GM12801 (cell line): ENCODE data around the gene NCKAP5.

ENCODE experiments used
- CTCF ChIP-seq: IDR thresholded peaks from one replicate; pipeline ENCODE4 v1.5.1; 2011; ENCODE audit warnings: control low read depth; ENCODE audit not compliant: insufficient read length; ENCODE audit errors: extremely low read depth

Gene NCKAP5

DNA sequence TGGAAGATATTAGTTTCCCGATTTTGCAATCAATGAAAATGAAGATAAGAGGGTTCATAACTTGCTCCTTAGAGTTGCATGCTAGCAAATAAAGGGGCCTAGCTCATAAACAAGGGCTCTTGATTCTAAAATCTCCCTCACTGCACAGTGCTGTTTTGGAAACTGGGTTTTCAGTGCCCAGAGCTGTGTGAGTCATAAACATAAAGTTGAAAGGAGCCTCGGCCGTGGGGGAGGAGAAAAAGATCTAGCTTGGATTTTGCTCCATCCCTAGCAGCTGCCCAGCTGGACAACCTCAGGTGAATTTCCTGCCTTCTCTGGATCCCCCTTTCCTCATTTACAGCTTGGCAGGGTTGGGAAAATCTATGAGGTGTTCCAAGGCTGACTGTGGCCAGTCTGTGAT is 940.7 kb downstream of the NCKAP5 start:
- no peak for TF ChIP-seq CTCF

DNA sequence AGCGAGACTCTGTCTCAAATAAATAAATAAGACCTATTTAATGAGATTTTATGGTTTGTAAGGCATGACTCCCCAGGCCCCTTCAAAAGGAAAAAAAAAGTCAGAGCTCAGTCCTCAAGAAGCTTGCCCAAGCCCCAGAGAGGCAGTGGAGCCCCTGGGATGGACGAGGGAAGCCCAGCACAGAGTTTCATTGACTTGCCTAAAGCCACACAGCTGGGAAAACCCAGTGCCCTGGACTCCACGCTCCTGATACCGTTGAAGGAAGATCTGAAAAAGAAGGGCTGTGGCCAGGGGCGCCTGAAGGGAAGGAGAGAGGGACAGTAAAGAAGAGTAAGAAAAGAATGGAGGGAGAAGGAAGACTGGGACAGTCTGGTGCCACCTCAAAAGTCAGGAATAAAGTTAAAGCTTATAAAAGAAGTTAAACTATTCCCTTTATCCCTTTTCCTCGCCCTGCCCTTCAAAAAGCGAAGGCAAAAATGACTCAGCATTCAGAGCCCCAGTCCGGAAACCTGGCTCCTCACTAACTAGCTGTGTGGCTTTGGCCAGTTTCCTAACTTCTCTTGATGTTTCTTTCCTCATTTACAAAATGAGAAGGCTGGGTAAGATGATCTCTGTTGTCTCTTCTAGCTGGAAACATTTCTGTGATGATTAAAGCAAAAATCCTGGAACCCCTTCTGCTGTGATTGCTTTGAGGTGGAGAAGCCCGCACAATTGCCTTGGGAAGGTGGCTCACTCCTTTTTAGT is 945.0 kb downstream of the NCKAP5 start:
- TF ChIP-seq CTCF: no peak
